GM12878 (cell line): ENCODE data around the gene BNIP5. TPM values are rescaled to one million over a fixed set of nuclear protein-coding genes. Genes with fewer than 3 reads are reported as not detected.

Source experiments
- ATF7 ChIP-seq: fragments of 450-650 bp; IDR thresholded peaks from 2 replicates; pipeline ENCODE4 v1.6.1; 2016; ENCODE audit warnings: low read depth, mild to moderate bottlenecking
- CREM ChIP-seq: IDR thresholded peaks from 2 replicates; pipeline ENCODE4 v1.6.1; 2014; ENCODE audit warnings: antibody characterized with exemption, low read depth
- CTCF ChIP-seq, 3 experiments: IDR thresholded peaks in 2 of 3; conservative IDR thresholded peaks in 1 of 3; 2 replicates each; pipeline ENCODE4 v1.5.1; 2011; ENCODE audit warnings: low read depth in 3 of 3, low read length in 3 of 3, mild to moderate bottlenecking in 3 of 3, control low read depth in 2 of 3, moderate library complexity in 2 of 3, inconsistent platforms in 1 of 3, mixed read lengths in 1 of 3; ENCODE audit not compliant: control insufficient read depth in 2 of 3, insufficient read depth in 1 of 3; ENCODE audit errors: extremely low read depth in 1 of 3
- EED ChIP-seq: sonication (generic); IDR thresholded peaks from 2 replicates; pipeline ENCODE4 v1.6.1; 2016; ENCODE audit warnings: antibody characterized with exemption, low read depth
- ELK1 ChIP-seq: IDR thresholded peaks from 2 replicates; pipeline ENCODE4 v1.6.1; 2012; ENCODE audit warnings: low read depth, low read length, improper control_type of control experiment
- EP300 ChIP-seq, 2 experiments: fragments of 150-350 bp in 1 of 2; IDR thresholded peaks; 2 replicates each; pipeline ENCODE4 v1.6.1; 2011 to 2012; ENCODE audit warnings: low read depth in 2 of 2, low read length in 2 of 2, borderline replicate concordance in 1 of 2, improper control_type of control experiment in 1 of 2, inconsistent platforms in 1 of 2; ENCODE audit not compliant: control insufficient read depth in 1 of 2
- HDAC6 ChIP-seq: fragments of 200-600 bp; sonication (generic); IDR thresholded peaks from one replicate; pipeline ENCODE4 v1.8.0; 2017; ENCODE audit warnings: antibody characterized with exemption; ENCODE audit not compliant: unreplicated experiment
- MYB ChIP-seq: fragments of 150-350 bp; IDR thresholded peaks from 2 replicates; pipeline ENCODE4 v1.6.1; 2014; ENCODE audit warnings: mild to moderate bottlenecking, low read depth, low read length, borderline replicate concordance
- NFIC ChIP-seq: IDR thresholded peaks from 2 replicates; pipeline ENCODE4 v1.6.1; 2012; ENCODE audit warnings: low read depth, mild to moderate bottlenecking, inconsistent platforms, low read length, moderate library complexity
- NFYB ChIP-seq: IDR thresholded peaks from 2 replicates; pipeline ENCODE4 v1.6.1; 2011; ENCODE audit warnings: low read depth, mild to moderate bottlenecking, low read length, improper control_type of control experiment, moderate library complexity; ENCODE audit not compliant: insufficient read depth
- POLR2A ChIP-seq: IDR thresholded peaks from 2 replicates; pipeline ENCODE4 v1.6.1; 2011; ENCODE audit warnings: low read depth, mild to moderate bottlenecking, low read length
- RUNX3 ChIP-seq: IDR thresholded peaks from 2 replicates; pipeline ENCODE4 v1.6.1; 2012; ENCODE audit warnings: low read length, inconsistent platforms
- SMAD1 ChIP-seq: fragments of 450-650 bp; IDR thresholded peaks from 2 replicates; pipeline ENCODE4 v1.6.1; 2018; ENCODE audit warnings: mild to moderate bottlenecking, low read depth; ENCODE audit not compliant: partially characterized antibody
- TAF1 ChIP-seq: IDR thresholded peaks from 2 replicates; pipeline ENCODE4 v1.6.1; 2011; ENCODE audit warnings: mild to moderate bottlenecking, low read depth, low read length, borderline replicate concordance
- TCF12 ChIP-seq: IDR thresholded peaks from 2 replicates; pipeline ENCODE4 v1.6.1; 2011; ENCODE audit warnings: low read depth, mild to moderate bottlenecking, low read length
- TCF3 ChIP-seq: IDR thresholded peaks from 2 replicates; pipeline ENCODE4 v1.6.1; 2012; ENCODE audit warnings: low read depth, mild to moderate bottlenecking, low read length, borderline replicate concordance; ENCODE audit not compliant: insufficient read depth
- ZNF384 ChIP-seq: IDR thresholded peaks from 2 replicates; pipeline ENCODE4 v1.6.1; 2012; ENCODE audit warnings: low read depth, mild to moderate bottlenecking, low read length, improper control_type of control experiment, borderline replicate concordance
- ZNF687 ChIP-seq: fragments of 450-650 bp; IDR thresholded peaks from 2 replicates; pipeline ENCODE4 v1.6.1; 2017; ENCODE audit warnings: mild to moderate bottlenecking, moderate library complexity
- polyA plus RNA-seq, 11 experiments: library from polyadenylated mRNA; depleted of rRNA in 4 of 11; unstranded in 6 of 11; stranded (reverse) in 5 of 11; fragments of >200 nt; fragmentation: Nextera tagmentation in 4 of 11; fragmentation: Illumina TruSeq in 1 of 11; extraction: Ambion mirVana in 4 of 11; extraction: Trizol in 1 of 11; gene quantifications; 1 replicate in 1 of 11; 2 replicates in 10 of 11; pipeline versions ENCODE4 v1.2.1 to v1.2.3, GENCODE V29; 2011 to 2016; ENCODE audit warnings: inconsistent platforms in 2 of 11, missing spikeins in 2 of 11, low read depth in 1 of 11
- total RNA-seq, 4 experiments: library from RNA; depleted of rRNA in 3 of 4; stranded (reverse); fragments of >200 nt in 3 of 4; fragmentation: Illumina TruSeq in 1 of 4; extraction: Trizol in 1 of 4; gene quantifications; 2 replicates each; pipeline versions ENCODE4 v1.2.1 to v1.2.3, GENCODE V29; 2013 to 2021
- TF ChIP-seq, protein P1 (sequence below): IDR thresholded peaks from 2 replicates; pipeline ENCODE4 v1.6.1; 2011; ENCODE audit warnings: borderline replicate concordance, low read depth, mild to moderate bottlenecking, moderate library complexity, mixed read lengths, low read length; ENCODE audit not compliant: insufficient read depth; ENCODE audit errors: extremely low read length
- TF ChIP-seq, protein P2 (sequence below): fragments of 450-650 bp; IDR thresholded peaks from 2 replicates; pipeline ENCODE4 v1.6.1; 2016; ENCODE audit warnings: mild to moderate bottlenecking

BNIP5 gene
- total and polyA plus RNA-seq, 10 of the 15 experiments (the other 5 are each of a cell fraction or from before 2014, with no cell fraction given) = 0.02 to 0.68 (median 0.05) TPM; not detected in 2

GRCh38 chr6:36340618-36341454 lies 4.1 kb upstream of the BNIP5 start (continued):
- TF ChIP-seq MYB (no peak), CREM (peak; percentile 59; the same call in 1 of the 2 replicates), SMAD1 (no peak), TCF3 (no peak), CTCF (IDR thresholded peaks at IDR 0.05 in 2 of 3, conservative IDR thresholded peaks at IDR 0.05 in 1 of 3; ENCODE audit: control insufficient read depth in 2 of 3, extremely low read depth in 1 of 3, insufficient read depth in 1 of 3, low read depth in 3 of 3, low read length in 3 of 3) (peak; percentile 91 to 100 (median 98)), ZNF384 (no peak), ATF7 (no peak), EP300 (IDR thresholded peaks at IDR 0.05; ENCODE audit: borderline replicate concordance in 1 of 2, control insufficient read depth in 1 of 2, low read depth in 2 of 2, low read length in 2 of 2) (no peak), HDAC6 (no peak), TAF1 (no peak), RUNX3 (peak; percentile 69), NFIC (0 out of 2 replicates have a peak, but pooled peaks have one; percentile 32), ZNF687 (peak; percentile 83), ELK1 (no peak), NFYB (no peak), POLR2A (no peak), EED (peak; percentile 69), TCF12 (no peak)
- TF ChIP-seq, protein P1, sequence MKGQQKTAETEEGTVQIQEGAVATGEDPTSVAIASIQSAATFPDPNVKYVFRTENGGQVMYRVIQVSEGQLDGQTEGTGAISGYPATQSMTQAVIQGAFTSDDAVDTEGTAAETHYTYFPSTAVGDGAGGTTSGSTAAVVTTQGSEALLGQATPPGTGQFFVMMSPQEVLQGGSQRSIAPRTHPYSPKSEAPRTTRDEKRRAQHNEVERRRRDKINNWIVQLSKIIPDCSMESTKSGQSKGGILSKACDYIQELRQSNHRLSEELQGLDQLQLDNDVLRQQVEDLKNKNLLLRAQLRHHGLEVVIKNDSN = no peak
- TF ChIP-seq, protein P2, sequence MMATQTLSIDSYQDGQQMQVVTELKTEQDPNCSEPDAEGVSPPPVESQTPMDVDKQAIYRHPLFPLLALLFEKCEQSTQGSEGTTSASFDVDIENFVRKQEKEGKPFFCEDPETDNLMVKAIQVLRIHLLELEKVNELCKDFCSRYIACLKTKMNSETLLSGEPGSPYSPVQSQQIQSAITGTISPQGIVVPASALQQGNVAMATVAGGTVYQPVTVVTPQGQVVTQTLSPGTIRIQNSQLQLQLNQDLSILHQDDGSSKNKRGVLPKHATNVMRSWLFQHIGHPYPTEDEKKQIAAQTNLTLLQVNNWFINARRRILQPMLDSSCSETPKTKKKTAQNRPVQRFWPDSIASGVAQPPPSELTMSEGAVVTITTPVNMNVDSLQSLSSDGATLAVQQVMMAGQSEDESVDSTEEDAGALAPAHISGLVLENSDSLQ = no peak
